Measurements from ENCODE around the gene ANO7.
"Not testable (repeated sequence)": the region's sequence is repeated elsewhere in the genome, so short reads cannot be mapped to it uniquely, and the experiment has no call there.

ANO7 gene

GRCh38 chr2:241191081-241191480 is 2.6 kb downstream of the ANO7 start:
- DNase-seq = no peak

GRCh38 chr2:241193271-241193670 is 4.8 kb downstream of the ANO7 start:
- DNase-seq = no peak

GRCh38 chr2:241194811-241195210 is 6.3 kb downstream of the ANO7 start:
- DNase-seq = no peak

DNA sequence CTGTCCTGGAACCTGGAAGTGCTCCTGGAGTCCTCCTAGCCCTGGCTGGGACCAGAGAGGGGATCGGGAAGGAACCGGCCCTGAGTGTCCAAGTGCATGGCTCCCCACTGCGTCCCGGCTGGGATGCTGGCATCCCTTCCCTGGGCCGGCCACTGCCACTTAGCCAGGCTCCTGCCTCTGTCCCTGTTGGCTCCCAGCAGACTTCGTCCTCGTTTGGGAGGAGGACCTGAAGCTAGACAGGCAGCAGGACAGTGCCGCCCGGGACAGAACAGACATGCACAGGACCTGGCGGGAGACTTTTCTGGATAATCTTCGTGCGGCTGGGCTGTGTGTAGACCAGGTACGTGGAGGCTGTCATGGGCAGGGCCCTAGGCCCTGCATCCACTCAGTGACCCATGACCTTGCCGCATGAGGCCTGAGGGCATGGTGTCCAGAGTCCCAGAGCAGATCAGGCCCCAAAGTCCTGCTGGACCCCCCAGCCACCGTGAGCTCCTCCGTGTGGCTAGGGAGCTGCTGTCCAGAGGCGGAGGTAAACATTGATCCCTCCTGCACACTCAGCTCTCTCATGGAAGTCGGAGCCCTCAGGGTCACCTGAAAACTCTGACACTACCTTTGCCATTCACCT is 7.1 kb downstream of the ANO7 start:
- DNase-seq = no peak

- DNase-seq = not testable (repeated sequence)
Observed at GRCh38 chr2:241197246-241197645, 8.8 kb downstream of the ANO7 start.

- DNase-seq = no peak
Observed at GRCh38 chr2:241197947-241198346, 9.5 kb downstream of the ANO7 start.

DNA sequence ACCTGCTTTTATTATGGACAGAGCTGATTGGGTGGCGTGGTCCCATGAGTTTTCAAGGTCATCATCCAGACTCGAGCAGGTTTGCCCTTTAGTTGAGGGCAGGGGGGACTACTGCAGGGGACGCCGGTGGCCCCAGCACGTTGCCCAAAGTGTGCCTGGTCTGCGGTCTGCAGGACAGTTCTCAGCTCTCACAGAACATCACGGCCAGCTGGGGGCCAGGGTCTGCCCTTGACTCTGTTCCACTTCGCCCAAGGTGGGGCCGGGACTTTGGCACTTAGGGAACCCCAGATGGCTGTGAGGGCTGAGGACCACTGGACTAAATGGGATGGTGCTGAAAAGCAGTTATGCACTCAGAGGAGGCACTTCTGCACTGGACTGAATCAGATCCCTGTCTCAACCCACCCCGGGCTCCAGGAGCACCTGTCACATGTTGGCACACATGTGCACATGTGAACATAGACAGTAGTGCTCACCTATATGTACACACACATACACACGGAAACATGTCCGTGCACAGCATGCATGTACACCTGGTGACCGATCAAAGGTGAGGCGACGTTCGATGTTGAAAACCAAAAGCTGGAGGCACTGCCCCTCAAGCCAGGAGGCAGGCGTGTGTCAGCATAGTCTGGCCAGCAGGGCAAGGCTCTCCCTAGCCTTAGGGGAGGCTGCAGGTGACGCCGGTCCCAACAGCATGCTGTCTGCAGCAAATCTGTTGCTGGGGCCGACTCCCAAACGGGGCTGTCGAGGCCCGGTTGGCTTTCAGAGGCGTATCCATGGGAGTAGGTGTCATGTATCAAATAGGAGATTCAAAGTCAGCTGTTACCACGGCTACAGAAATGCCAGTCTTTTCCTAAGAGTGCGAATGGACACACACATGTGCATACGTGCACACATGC is 10.2 kb downstream of the ANO7 start:
- DNase-seq = no peak

GRCh38 chr2:241199286-241199685 is 10.8 kb downstream of the ANO7 start:
- DNase-seq = no peak

- no peak for DNase-seq
Observed at GRCh38 chr2:241199897-241200821, 11.7 kb downstream of the ANO7 start.

GRCh38 chr2:241200822-241201395 is 12.4 kb downstream of the ANO7 start:
- no peak for DNase-seq

GRCh38 chr2:241201445-241202267 is 13.2 kb downstream of the ANO7 start:
- no peak for DNase-seq

DNA sequence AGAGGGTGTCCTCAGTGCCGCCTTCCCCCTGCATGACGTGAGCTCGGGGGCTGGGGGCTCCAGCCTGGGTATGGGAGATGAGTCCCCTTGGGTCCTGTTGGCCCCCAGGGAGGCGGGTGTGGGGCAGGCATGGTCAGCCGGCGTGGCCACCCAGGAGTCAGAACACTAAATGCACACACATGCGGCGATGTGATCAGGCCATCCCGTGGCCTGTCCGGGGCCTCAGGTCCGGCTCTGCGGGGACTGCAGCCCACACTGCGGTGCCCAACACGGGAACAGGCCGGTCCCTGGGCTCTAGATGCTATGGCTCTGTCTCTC is 13.8 kb downstream of the ANO7 start:
- DNase-seq = no peak

DNA sequence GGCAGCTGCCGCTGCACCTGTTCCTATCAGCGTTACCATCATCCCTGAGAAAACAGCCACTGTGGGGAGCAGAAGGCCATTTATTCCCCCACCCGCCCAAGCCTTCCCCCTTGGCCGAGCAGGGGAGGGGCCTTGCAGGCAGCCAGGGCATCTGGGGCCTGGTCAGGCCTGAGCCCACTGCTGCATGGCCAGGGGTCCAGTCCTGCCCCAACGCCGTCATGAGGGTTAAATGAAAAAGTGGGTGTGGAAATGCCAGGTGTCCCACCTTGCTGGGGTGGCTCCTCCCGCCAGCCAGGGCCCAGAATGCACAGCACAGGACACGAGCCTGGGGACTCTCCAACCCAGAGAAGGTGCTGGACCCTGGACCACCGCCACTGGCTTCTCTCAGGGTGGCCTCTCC is 14.2 kb downstream of the ANO7 start:
- no peak for DNase-seq

GRCh38 chr2:241203218-241204009 is 14.9 kb downstream of the ANO7 start:
- no peak for DNase-seq

GRCh38 chr2:241204010-241204384 is 15.5 kb downstream of the ANO7 start:
- DNase-seq = no peak

DNA sequence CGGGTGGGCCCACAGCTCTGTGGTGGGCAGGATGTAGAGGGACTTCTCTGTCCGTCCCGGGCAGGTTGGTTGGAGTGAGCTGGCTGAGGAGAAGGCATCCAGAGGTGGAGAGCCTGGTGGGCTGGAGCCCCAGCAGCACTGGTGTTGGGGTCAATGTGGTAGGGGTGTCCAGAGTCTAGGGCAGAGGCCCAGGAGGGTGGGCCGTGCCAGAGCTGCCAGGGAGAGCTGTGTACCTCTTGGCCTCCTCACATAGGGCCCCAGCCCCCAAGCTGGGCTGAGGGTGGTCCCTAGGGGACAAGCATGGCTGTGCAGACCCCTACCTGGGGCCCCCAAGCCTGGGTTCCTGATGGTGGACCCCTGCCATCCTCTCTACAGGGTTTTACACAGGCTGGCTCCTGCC is 16.0 kb downstream of the ANO7 start:
- no peak for DNase-seq

DNA sequence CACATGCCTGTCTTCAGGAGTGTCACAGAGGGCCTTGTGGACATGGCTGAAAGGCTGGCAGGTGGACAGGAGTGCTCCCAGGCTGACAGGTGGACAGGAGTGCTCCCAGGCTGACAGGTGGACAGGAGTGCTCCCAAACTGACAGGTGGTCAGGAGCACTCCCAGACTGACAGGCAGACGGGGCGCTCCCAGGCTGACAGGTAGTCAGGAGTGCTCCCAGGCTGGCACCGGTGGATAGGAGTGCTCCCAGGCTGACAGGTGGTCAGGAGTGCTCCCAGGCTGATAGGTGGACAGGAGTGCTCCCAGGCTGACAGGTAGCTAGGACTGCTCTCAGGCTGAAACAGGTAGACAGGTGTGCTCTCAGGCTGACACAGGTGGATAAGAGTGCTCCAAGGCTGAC is 16.6 kb downstream of the ANO7 start:
- no peak for DNase-seq

DNA sequence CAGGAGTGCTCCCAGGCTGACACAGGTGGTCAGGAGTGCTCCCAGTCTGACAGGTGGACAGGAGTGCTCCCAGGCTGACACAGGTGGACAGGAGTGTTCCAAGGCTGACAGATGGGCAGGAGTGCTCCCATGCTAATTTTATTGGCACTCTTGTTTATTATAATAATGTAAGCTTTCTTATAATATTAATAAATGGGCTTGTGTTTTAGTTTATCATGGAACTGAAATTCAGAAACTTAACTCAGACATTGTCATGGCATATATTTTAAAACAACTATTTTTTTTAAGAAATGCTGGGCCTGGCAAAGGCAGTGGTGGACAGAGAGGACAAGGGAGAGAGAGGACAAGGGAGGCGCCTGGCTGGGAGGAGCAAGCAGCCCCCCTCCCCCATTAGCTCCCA is 18.7 kb downstream of the ANO7 start:
- DNase-seq = no peak

- DNase-seq = no peak
Observed at GRCh38 chr2:241207641-241208040, 19.2 kb downstream of the ANO7 start.

DNA sequence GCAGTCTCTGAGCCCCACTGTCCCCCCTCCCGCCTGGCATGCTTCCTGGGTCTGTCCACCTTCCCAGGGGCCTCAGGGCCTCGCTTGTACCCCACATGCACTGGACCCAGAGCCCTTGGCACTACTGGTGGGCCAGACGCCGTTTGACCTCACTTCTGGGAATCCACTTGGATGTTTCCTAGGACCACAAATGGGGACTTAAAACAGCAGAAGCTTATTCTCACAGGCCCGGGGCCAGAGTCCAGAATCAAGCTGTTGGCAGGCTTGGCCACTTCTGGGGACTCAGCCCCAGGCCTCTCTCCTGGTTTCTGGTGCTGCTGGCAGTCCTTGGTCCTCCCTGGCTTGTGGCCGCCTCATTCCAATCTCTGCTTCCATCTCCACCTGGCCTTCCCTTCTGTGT is 19.6 kb downstream of the ANO7 start:
- DNase-seq = no peak

GRCh38 chr2:241209271-241209670 is 20.8 kb downstream of the ANO7 start:
- DNase-seq = no peak

Measured in CD4-positive, alpha-beta T cell treated with Interferon alpha-2 for 1 hour (primary cell).